ENCODE results near the gene FAM229B.

Gene FAM229B

GRCh38 chr6:112145080-112145573 is 57.7 kb downstream of the FAM229B start:
- no peak for DNase-seq

- no peak for DNase-seq
These were observed 60.7 kb downstream of the FAM229B start for GRCh38 chr6:112148103-112148502.

- no peak for DNase-seq
These were observed 61.8 kb downstream of the FAM229B start for GRCh38 chr6:112149236-112149635.

GRCh38 chr6:112149719-112150263 is 62.4 kb downstream of the FAM229B start:
- no peak for DNase-seq

- DNase-seq: no peak
These were observed 63.0 kb downstream of the FAM229B start for GRCh38 chr6:112150363-112150762.

Measured in NCI-H1092 (cell line).